Myocyte (in vitro differentiated cells): ENCODE results near the gene CRKL. TPM values are rescaled to one million over a fixed set of nuclear protein-coding genes. Genes with fewer than 3 reads are reported as not detected.
A peak's percentile ranks its signal among the peaks of the same experiment; 100 is the strongest.
"Not testable (repeated sequence)": the region's sequence is repeated elsewhere in the genome, so short reads cannot be mapped to it uniquely, and the experiment has no call there.

ENCODE experiments used
- DNase-seq: peaks from one replicate; pipeline ENCODE4 v3.0.0-alpha.2; 2012; ENCODE audit warnings: low read depth
- polyA plus RNA-seq: library from polyadenylated mRNA; unstranded; fragments of >200 nt; gene quantifications from one replicate; pipeline ENCODE4 v1.2.1, GENCODE V29; 2012; ENCODE audit warnings: missing spikeins
- total RNA-seq: library from RNA; depleted of rRNA; stranded (reverse); fragments of >200 nt; gene quantifications from 2 replicates; pipeline ENCODE4 v1.2.3, GENCODE V29; 2014

The CRKL gene
- 48.5 and 52.6 TPM in 2 replicates for total RNA-seq
- 25.3 TPM for polyA plus RNA-seq

DNA sequence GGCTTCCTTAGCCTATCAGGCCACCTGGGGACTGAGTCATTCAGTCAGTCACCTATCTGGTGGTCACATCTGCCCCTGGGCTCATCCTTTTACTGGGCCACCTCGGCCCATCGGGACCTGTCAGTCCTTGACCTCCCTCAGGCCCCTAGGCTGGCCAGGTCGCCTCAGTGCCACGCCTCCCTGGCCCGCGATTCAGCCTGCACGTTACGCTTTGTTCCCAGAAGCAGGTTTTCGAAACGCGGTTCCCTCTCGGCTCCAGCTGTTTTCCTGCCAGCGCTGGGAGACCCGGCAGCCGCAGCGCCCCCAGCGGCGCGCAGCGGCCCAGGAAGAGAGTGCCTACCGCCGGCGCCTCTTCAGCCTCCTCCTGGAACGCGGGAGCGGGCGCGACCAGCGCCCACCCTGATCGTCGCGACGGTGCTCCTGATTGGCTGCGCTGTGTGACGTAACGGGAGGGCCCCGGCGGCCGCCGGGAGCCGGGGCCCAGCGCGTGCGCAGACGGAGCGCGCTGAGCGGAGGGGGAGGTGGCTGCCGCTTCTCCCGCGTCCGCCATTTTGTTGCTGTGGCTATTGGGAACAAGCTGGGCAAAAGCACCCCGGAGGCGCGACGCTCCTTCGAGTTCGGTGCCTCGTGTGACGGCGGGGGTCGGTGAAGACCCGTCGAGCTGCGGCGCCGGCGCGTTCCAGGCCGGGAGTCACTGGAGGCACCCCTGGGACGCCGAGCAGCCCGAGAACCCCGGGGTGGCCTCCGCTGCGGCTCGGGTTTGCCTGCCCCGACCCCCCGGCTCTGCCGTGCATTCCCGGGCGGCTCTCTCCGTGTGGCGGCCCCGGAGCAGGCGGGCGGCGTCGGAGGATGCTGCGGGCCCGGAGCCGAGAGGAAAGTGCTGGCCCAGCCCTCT lies at the start of gene CRKL:
Gene CRKL (plus strand): TSS at position 492 of the 895 bp plus-strand sequence. CDS start 528 bp downstream, outside the sequence.
- peak; percentile 97 for DNase-seq

- no peak for DNase-seq
Measured at GRCh38 chr22:20868025-20868962, 48.9 kb upstream of the CRKL start.

DNA sequence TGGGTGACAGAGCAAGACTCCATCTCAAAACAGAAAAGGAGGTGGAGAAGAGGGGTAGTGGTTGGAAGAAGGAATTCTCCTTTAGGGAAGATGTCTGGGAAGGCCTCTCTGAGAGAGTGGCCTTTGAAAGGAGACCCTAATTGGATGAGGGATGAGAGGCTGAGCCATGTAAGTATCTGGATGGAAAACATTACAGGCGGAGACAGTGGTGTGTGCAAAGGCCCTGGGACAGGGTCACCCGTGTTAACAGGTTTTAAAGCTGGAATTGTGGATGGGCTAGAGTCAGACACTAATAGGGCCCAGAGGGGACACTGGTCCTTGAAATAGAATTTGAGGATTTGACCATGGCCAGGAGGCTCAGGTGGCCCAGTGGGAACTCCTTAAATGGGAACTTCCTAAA lies 48.0 kb upstream of the CRKL start:
- DNase-seq = no peak

DNA sequence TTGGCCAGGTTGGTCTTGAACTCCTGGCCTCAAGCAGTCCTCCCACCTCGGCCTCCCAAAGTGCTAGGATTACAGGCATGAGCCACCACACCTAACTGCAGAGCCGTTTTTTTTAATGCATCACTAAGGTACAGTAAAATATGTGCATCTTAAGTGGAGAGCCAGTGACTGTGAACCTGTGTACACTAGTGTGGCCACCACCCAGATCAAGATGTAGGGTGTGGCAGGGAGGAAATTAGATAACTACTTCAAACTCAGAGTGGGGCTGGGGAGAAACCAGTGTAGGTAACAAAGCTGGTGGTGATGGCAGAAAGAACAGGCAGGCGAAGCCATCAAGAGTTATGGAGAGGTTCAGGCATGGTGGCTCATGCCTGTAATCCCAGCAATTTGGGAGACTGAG lies 44.0 kb upstream of the CRKL start:
- no peak for DNase-seq

DNA sequence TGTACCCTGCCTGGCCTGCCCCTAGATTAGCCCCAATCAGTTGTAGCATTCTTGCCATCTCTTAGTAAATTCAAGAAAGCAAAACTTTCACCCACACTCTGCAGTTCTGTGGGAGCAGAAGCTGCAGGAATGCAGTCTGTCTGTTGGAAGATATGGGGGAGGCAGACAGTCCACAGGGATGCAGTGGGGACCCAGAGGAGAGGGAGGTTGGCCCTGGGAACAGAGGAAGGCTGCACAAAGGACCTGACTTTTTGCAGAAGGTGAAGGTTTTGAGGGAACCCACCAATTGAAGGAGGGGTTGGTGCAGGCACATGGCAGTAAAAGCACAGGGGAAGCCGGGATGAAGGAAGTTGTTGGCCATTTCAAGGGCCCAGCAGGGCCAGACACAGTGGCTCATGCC lies 41.9 kb upstream of the CRKL start:
- DNase-seq = no peak

DNA sequence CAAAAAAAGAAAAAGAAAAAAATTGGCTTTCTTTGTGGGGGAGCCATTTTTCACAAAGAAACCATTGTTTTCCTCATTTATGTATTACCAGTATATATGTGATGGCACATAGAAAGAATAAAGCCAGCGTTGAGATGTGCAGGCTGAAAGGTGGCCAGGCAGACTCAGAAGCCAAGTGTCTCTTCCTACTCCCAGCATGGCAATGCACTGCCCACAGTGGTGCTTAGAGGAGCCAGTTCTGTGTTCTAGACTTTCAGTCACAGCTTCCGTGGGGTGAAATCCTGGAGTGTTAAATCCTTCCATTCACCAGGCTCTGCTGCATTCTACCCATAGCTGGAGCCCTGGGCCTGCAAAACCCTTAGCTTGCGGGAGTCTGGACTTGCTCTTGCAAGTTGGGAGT lies 39.5 kb upstream of the CRKL start:
- no peak for DNase-seq

- DNase-seq = no peak
Measured at GRCh38 chr22:20881231-20881630, 36.0 kb upstream of the CRKL start.

DNA sequence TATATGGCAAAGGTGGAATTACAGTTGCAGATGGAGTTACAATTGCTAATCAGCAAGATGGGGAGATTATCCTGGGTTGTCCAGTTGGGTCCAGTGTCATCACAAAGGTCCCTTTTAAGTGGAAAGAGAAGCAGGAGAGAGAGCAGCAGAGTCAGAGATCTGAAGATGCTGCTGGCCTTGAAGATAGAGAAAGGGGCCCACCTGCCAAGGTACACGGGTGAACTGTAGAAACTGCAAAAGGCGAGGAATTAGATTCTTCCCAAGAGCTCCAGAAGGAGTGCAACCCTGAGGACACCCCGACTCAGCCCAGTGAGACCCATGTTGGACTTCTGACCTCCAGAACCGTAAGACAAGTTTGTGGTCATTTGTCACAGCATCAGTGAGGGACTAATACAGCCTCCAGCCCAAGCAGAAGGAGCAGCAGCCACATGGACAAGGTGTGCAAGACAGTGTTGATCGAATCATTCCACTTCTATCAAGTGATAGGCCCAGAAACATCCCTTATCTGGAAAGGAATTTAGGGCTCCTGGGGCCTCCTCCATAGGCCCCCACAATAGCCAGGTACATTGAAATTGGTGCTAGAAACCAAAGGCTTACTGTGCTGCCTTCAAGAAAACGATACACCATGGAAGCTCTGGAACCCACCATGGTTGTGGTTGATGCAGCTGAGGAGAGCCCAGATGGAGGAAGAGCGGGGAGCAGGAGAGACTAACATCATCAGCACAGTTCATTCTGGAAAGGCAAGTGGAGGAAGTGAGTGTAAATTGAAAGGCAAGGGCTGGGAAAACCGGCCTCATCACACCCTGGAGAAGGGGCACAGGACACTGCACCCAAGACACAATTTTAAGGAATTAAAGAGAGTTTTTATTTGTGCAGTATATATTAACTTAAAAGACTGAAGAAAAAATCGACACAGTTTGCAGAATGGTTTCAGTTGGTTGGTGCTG lies 35.1 kb upstream of the CRKL start:
- DNase-seq = no peak

GRCh38 chr22:20882855-20883254 lies 34.4 kb upstream of the CRKL start:
- DNase-seq = no peak

- no peak for DNase-seq
Measured at GRCh38 chr22:20884454-20884853, 32.8 kb upstream of the CRKL start.

- DNase-seq = no peak
Measured at GRCh38 chr22:20885017-20885556, 32.1 kb upstream of the CRKL start.

- peak; percentile 82 for DNase-seq
Measured at GRCh38 chr22:20885557-20886323, 31.5 kb upstream of the CRKL start.

GRCh38 chr22:20887375-20887774 lies 29.8 kb upstream of the CRKL start:
- DNase-seq = no peak

DNA sequence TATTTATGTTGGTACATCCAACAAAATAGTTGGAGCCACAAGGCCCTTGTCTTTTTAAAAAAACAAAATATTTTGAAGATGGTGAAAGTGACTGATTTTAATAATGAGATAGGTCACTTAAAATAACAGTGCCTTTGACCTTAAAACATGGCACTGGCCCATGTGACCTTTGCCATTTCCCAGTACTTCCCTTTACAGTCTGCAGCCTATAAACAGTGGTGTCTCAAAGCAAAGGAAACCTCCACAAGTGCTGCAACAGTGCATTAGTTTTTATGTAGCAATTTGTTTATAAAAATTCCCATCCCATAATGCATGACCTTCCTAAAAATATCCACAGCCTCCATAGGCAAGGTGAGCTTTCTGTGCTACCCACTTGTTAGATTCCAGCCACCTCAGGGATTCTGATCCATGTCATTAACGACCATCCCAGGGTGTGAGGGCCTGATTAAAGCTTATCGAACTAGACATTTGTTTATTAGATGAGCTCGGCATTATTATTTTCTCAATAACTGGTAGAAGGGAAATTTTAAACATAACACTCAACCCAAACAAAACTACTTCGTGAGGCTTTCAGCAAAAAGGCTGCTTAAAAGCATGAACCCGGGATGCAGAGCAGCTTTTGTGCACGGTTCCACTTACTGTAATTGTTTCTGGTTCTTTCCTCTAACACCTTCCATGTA lies 28.0 kb upstream of the CRKL start:
- no peak for DNase-seq

DNA sequence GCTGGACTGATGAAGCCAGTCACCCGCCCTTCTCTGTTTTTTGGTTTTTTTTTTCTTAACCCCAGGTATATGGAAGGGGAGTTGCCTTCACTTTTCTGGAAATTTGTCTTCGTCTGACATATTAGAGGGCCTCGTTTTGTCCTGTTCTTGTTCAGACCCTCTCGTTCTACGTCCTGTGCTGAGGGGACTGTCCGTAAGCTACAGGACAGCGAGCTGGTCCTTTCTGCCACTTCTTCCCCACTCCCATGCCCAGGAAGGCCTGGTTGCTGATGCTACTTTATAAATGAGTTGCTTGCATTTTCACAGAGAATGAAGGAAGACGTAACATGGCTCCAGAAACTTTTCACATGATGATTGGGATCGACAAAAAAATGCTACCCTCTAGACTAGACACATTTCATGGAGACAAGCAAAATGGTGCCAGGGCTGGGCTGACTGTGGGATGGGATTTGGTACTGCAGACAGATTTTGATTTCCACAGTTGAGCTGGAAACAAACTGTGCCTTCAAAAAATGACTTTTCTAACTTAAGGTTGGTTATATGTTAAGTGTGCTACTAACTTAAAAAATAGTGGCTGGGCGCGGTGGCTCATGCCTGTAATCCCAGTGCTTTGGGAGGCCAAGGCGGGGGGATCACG lies 27.2 kb upstream of the CRKL start:
- no peak for DNase-seq

- DNase-seq = no peak
Measured at GRCh38 chr22:20890975-20891374, 26.2 kb upstream of the CRKL start.

DNA sequence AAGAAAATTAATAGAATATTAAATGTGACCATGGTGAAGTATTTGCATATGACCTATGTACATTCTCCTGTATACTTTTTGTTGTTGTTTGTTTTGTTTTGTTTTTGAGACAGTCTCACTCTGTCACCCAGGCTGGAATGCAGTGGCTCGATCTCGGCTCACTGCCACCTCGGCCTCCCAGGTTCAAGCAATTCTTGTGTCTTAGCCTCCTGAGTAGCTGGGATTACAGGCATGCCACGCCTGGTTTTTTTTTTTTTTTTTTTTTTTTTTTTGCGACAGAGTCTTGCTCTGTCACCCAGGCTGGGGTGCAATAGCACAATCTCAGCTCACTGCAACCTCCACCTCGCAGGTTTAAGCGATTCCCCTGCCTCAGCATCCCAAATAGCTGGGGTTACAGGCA lies 19.5 kb upstream of the CRKL start:
- not testable (repeated sequence) for DNase-seq

GRCh38 chr22:20899827-20900423 lies 17.3 kb upstream of the CRKL start:
- DNase-seq = no peak
